A673 (cell line): ENCODE results near the gene NRDC.

Experiments
- EZH2 ChIP-seq: fragments of 200-600 bp; sonication (generic); IDR thresholded peaks from 2 replicates; pipeline ENCODE4 v1.6.1; 2017; ENCODE audit warnings: borderline replicate concordance, low read depth, mild to moderate bottlenecking, mixed read lengths, antibody characterized with exemption, low read length; ENCODE audit not compliant: poor library complexity, severe bottlenecking
- TF ChIP-seq, protein P1 (sequence below): fragments of 300-800, 200-600 bp; sonication (generic); conservative IDR thresholded peaks from 2 replicates; pipeline ENCODE4 v1.5.1; 2017; ENCODE audit warnings: low read depth, mild to moderate bottlenecking, antibody characterized with exemption, low read length, moderate library complexity, mixed read lengths

DNA sequence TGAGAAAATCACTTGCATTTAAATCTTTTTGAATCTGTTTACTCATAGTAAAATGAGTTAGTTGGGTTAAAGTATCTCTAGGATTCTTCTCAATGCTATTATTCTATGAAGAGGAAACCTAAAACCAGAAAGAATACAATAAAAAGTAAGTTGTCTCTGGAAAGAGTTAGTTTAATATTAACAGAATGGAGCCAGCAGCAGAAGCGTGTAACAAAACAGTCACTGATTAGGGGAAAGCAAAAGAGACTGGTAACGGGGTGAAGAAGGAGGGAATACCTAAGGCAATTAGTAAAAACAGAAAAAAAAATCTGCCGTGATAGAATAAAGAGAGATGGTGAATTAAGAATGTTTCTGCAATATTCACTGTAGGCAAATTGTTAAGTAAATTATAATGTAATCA is 60.0 kb downstream of the NRDC start:
- TF ChIP-seq, protein P1, sequence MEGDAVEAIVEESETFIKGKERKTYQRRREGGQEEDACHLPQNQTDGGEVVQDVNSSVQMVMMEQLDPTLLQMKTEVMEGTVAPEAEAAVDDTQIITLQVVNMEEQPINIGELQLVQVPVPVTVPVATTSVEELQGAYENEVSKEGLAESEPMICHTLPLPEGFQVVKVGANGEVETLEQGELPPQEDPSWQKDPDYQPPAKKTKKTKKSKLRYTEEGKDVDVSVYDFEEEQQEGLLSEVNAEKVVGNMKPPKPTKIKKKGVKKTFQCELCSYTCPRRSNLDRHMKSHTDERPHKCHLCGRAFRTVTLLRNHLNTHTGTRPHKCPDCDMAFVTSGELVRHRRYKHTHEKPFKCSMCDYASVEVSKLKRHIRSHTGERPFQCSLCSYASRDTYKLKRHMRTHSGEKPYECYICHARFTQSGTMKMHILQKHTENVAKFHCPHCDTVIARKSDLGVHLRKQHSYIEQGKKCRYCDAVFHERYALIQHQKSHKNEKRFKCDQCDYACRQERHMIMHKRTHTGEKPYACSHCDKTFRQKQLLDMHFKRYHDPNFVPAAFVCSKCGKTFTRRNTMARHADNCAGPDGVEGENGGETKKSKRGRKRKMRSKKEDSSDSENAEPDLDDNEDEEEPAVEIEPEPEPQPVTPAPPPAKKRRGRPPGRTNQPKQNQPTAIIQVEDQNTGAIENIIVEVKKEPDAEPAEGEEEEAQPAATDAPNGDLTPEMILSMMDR = no peak
- TF ChIP-seq EZH2 = no peak
